ENCODE measurements around the gene TFB1M. TPM values are rescaled to one million over a fixed set of nuclear protein-coding genes. Genes with fewer than 3 reads are reported as not detected.
"Not testable (repeated sequence)": the region's sequence is repeated elsewhere in the genome, so short reads cannot be mapped to it uniquely, and the experiment has no call there.

Gene TFB1M
- total RNA-seq, 1 donor from 2014 or later, result 14.1 TPM

- no peak for DNase-seq
Measured at GRCh38 chr6:155297669-155298068, 16.6 kb downstream of the TFB1M start.

DNA sequence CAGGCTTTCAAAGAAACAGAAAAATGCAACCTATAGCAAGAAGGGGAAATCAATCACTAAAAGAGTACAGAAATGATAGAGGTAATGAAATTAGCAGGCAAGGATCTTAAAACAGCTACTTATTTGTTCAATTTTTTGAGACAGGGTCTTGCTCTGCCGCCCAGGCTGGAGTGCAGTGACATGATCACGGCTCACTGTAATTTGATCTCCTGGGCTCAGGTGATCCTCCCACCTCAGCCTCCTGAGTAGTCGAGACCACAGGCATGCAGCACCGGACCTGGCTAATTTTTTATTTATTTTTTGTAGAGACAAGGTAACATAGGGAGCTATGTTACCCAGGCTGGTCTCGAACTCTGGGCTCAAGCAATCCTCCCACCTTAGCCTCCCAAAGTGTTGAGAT lies 21.6 kb downstream of the TFB1M start:
- no peak for DNase-seq

DNA sequence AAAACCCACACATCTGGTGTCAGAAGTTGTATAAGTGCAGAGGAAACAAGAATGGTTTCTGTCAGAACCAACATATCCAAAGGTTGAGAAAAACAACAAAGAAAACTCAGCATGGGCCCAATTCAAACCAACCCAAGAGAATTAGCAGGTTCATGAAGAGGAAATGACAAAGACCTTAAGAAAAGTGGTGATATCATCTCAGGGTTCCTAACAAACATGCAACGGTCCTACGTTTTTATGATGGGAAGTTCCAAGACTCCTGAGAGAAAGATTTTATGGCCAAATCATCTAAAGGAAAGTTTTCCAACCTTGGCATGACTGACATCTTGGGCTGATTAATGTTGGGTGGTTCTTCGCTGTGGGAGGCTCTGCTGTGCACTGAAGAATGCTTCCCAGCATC lies 23.0 kb downstream of the TFB1M start:
- DNase-seq, result no peak

- no peak for DNase-seq
Measured at GRCh38 chr6:155290491-155290890, 23.8 kb downstream of the TFB1M start.

GRCh38 chr6:155287762-155288161 lies 26.5 kb downstream of the TFB1M start:
- no peak for DNase-seq

DNA sequence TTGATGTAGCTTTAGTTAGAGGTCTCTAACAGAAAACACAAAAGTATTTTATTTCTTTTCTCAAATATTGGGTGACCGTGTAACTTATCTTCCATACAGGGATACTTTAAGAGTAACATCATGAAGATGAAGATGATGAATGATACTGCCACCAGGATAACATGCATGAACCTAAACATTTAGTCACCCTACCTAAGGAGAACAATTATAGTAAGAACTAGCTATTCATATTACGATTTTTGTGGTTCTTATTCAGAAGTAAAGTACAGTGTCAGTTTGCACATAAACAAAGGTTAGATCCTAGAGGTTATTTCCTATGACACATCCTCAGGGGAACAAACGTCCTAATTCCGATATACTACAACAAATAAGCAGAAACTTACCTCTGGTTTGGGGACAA lies 29.5 kb downstream of the TFB1M start:
- no peak for DNase-seq

DNA sequence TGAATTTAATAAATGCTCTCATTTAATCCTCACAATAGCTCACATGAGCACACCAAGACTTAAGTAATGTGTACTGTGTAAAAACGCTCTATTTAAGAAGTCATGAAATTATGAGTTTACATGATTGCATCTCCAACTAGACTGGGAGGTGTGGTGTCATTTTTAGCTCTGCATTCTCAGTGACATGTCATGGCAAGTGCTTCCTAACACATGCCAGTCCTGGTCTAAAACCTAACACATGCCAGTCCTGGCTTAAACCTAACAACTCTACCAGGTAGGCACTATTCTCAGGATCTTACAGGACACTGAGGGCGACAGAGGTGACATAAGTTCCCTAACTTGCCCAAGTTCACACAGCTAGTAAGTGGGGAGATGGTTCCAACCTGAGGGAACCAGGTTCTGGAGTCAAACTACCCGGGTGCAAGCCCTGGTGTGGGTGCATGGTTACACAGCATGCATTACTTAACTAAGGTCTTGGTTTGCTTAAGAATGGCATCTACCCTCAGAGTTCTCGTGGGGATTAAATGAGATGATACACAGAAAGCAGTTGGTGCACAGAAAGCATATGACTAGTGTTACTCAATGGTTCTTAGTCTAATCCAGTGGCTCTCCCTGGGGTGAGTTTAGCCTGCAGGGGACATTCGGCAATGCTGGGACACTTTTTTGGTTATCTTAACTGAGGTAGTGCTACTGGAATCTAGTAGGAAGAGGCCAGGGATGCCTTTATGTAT lies 35.8 kb downstream of the TFB1M start:
- no peak for DNase-seq

- no peak for DNase-seq
Measured at GRCh38 chr6:155276638-155277037, 37.6 kb downstream of the TFB1M start.

GRCh38 chr6:155275808-155276480 lies 38.3 kb downstream of the TFB1M start:
- no peak for DNase-seq

- DNase-seq, result no peak
Measured at GRCh38 chr6:155274533-155274932, 39.8 kb downstream of the TFB1M start.

GRCh38 chr6:155274106-155274505 lies 40.2 kb downstream of the TFB1M start:
- DNase-seq, result no peak

DNA sequence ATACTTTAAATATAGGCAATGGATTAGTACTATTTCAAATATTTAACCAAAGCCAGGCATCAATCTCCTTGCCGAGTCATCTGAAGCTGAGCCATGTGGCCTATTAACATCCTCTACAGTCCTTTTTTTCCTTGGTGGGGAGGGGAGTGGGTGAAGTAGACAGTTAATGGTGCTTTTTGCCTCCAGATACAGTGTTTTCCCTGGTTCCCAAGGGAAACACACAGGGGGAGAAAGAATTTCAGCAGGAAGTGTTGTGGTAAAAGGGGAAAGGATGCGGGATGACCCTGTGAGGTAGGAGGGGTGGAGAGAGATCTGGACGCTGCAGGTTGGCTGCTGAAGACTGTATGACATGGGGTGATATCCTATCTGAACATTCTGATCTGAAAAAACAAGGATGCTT lies 40.9 kb downstream of the TFB1M start:
- DNase-seq, result no peak

GRCh38 chr6:155272353-155273232 lies 41.7 kb downstream of the TFB1M start:
- DNase-seq, result peak; percentile 81

- no peak for DNase-seq
Measured at GRCh38 chr6:155271145-155271544, 43.1 kb downstream of the TFB1M start.

DNA sequence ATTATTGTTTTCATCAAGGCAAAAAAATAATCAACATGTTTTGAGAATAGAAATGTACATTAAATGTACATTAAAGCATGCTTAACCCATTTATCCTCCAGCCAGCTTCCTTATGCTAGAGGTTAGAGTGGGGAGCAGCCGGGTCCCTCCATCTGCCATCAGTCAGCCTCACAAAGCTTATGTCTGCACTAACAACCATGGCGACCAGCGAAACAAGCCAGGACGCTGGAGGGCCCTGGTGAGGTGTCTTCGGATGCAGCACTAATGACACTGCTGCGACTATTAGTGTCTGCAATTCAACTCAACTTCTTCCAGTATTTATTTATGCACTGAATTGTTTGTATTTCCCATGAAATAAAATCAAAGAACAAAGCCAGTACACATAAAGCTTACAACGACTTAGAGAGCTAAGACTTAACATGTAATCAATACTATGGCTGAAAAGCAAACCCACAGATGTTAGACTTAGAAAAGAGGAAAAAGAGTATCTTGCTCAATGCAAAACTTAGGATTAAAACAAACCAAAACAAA lies 43.7 kb downstream of the TFB1M start:
- DNase-seq, result no peak

GRCh38 chr6:155269765-155270164 lies 44.5 kb downstream of the TFB1M start:
- no peak for DNase-seq

DNA sequence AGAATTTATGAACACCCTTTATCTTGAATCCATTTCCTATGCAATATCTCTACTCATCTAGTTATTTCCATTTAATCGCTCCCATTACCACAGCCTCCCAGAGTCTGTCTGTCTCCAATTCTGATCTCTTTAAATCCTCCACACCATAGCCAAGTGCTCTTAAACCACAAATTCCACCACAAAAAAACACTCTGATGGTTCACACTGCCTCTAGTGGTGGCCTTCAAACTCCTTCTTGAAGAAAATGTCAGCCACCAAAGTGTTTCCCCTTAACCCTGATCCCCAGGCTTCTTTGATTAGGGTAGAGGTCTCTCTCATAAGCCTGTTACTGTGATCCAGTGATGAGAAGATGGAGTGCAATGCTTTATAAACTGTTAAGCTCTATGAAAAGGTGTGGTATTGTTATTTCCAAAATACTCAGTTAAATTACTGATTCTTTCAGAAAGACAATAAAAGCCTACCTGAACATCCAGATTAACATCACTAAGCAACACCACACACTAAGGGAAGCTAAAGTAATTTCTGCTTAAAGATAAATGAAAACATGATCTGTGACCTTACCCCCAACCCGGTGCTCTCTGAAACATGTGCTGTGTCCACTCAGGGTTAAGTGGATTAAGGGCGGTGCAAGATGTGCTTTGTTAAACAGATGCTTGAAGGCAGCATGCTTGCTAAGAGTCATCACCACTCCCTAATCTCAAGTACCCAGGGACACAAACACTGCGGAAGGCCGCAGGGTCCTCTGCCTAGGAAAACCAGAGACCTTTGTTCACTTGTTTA lies 46.0 kb downstream of the TFB1M start:
- not testable (repeated sequence) for DNase-seq

GRCh38 chr6:155267411-155267810 lies 46.9 kb downstream of the TFB1M start:
- no peak for DNase-seq

DNA sequence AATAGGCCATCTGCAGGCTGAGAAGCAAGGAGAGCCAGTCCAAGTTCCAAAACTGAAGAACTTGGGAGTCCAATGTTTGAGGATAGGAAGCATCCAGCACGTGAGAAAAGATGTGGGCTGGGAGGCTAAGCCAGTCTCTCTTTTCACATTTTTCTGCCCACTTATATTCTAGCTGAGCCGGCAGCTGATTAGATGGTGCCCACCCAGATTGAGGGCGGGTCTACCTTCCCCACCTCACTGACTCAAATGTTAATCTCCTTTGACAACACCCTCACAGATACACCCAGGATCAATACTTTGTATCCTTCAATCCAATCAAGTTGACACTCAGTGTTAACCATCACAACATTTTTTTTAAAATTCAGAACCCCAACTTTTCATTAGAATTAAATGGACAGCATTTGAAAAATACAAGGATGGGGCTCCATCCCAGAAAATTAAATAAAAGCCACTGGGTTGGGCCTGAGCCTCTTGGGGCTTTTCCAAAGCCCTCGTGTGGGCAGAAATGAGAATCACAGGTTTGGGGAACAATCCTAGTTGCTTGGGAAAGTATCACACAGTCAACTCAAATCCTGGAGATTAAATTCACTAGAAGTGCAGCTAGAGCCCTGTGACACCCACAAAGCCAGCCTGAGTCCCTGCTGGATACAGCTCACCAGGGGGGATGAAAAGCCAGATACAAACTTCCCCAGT lies 48.3 kb downstream of the TFB1M start:
- no peak for DNase-seq

DNA sequence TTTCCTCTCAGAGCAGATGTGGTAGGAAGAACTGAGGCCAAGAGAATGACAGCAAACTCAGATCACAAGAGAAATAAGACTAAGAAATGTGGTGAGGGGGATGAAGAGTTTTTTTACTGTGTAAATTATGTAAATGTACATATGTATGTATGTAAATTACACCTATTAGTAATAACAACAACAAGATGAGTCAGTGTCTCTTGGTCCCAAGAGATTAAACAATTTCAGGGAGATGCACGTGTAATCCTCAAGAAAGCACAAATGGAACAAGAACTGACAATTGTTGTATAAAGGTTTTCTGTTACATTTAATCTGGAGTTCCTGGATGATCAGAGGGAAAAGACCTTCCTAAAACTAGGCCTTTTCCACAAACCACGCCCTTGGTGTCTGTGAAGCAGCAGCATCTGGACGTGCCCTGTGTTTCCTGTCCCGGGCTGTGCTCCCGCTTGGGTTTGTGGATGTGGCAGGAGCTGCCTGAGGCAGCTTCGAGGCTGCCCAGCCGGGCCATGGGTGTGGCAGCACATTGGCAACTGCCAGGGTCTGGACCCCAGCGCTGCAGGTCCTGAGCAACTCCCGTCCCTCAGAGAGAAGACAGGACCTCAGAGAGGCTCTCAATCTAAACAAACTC lies 49.5 kb downstream of the TFB1M start:
- no peak for DNase-seq

Data from tongue (tissue), 2 donors.